Keratinocyte (primary cell): ENCODE results near the gene TMEM176B.

ENCODE experiments used
- EZH2 ChIP-seq: IDR thresholded peaks from one replicate; pipeline ENCODE4 v1.6.1; 2012; ENCODE audit warnings: inconsistent platforms, mild to moderate bottlenecking, low read length, moderate library complexity
- TF ChIP-seq, protein P1 (sequence below), 3 experiments: IDR thresholded peaks in 1 of 3; conservative IDR thresholded peaks in 1 of 3; optimal IDR thresholded peaks in 1 of 3; 2 replicates in 2 of 3; 3 replicates in 1 of 3; pipeline versions ENCODE3 to v1.5.1; 2011; ENCODE audit warnings: low read length in 3 of 3, mild to moderate bottlenecking in 3 of 3, moderate library complexity in 2 of 3, control low read depth in 1 of 3, inconsistent platforms in 1 of 3; ENCODE audit not compliant: insufficient read depth in 2 of 3; ENCODE audit errors: extremely low read depth in 1 of 3

DNA sequence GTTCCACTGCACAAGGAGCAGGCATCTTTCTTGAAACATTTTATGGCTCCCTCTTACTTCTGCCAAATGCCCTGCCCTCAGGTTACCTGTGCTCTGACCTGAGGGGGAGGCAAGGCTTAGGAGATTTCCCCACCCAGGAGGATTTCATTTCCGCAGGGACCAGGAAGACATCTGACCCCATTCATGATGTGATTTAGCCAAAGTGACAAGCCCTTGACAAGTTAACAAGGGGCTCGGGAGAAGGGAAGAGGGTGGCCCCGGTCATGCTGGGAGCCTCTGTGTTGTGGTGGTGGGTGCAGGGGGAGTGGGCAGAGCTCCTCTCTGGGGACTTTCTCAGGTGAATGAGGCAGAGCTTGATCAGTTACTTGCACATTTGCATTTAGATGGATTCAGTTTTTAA lies 44.0 kb downstream of the TMEM176B start:
- TF ChIP-seq, protein P1, sequence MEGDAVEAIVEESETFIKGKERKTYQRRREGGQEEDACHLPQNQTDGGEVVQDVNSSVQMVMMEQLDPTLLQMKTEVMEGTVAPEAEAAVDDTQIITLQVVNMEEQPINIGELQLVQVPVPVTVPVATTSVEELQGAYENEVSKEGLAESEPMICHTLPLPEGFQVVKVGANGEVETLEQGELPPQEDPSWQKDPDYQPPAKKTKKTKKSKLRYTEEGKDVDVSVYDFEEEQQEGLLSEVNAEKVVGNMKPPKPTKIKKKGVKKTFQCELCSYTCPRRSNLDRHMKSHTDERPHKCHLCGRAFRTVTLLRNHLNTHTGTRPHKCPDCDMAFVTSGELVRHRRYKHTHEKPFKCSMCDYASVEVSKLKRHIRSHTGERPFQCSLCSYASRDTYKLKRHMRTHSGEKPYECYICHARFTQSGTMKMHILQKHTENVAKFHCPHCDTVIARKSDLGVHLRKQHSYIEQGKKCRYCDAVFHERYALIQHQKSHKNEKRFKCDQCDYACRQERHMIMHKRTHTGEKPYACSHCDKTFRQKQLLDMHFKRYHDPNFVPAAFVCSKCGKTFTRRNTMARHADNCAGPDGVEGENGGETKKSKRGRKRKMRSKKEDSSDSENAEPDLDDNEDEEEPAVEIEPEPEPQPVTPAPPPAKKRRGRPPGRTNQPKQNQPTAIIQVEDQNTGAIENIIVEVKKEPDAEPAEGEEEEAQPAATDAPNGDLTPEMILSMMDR (optimal IDR thresholded peaks at IDR 0.05 in 1 of 3, IDR thresholded peaks at IDR 0.05 in 1 of 3, conservative IDR thresholded peaks at IDR 0.05 in 1 of 3; ENCODE audit: extremely low read depth in 1 of 3, insufficient read depth in 2 of 3, low read length in 3 of 3), result no peak
- no peak for TF ChIP-seq EZH2
